H9 (cell line): ENCODE results near the gene PPWD1. TPM values are rescaled to one million over a fixed set of nuclear protein-coding genes. Genes with fewer than 3 reads are reported as not detected.

Experiments used
- DNase-seq: peaks from one replicate; pipeline ENCODE4 v3.0.0-alpha.2; 2017
- H2AFZ ChIP-seq: one replicate; pipeline ENCODE4 v1.6.1; 2013; ENCODE audit warnings: mild to moderate bottlenecking, low read length, control low read depth, moderate library complexity
- H2AK5ac ChIP-seq: 2 replicates; pipeline ENCODE4 v1.6.1; 2013; ENCODE audit warnings: low read length, control low read depth, mixed read lengths; ENCODE audit not compliant: insufficient read length
- H2BK120ac ChIP-seq: one replicate; pipeline ENCODE4 v1.6.1; 2013; ENCODE audit warnings: low read depth, mild to moderate bottlenecking, low read length, control low read depth, inconsistent platforms; ENCODE audit not compliant: poor library complexity, severe bottlenecking
- H2BK12ac ChIP-seq: 2 replicates; pipeline ENCODE4 v1.6.1; 2013; ENCODE audit warnings: low read length, control low read depth, mixed read lengths, low read depth; ENCODE audit not compliant: insufficient read length
- H2BK15ac ChIP-seq: 2 replicates; pipeline ENCODE4 v1.6.1; 2013; ENCODE audit warnings: low read depth, low read length, control low read depth
- H2BK20ac ChIP-seq: one replicate; pipeline ENCODE4 v1.6.1; 2013; ENCODE audit warnings: low read depth, mild to moderate bottlenecking, low read length, control low read depth, inconsistent platforms; ENCODE audit not compliant: poor library complexity, severe bottlenecking
- H2BK5ac ChIP-seq: 2 replicates; pipeline ENCODE4 v1.6.1; 2013; ENCODE audit warnings: low read length, control low read depth, mixed read lengths; ENCODE audit not compliant: insufficient read length
- H3K14ac ChIP-seq: 2 replicates; pipeline ENCODE4 v1.6.1; 2013; ENCODE audit warnings: low read length, control low read depth; ENCODE audit not compliant: insufficient read depth
- H3K18ac ChIP-seq: 2 replicates; pipeline ENCODE4 v1.6.1; 2013; ENCODE audit warnings: low read depth, mild to moderate bottlenecking, mixed read lengths, low read length, control low read depth; ENCODE audit not compliant: insufficient read length
- H3K23ac ChIP-seq: 2 replicates; pipeline ENCODE4 v1.6.1; 2013; ENCODE audit warnings: low read length, control low read depth, mixed read lengths, low read depth; ENCODE audit not compliant: insufficient read length
- H3K23me2 ChIP-seq: 2 replicates; pipeline ENCODE4 v1.6.1; 2013; ENCODE audit warnings: low read depth, mild to moderate bottlenecking, mixed read lengths, low read length, control low read depth; ENCODE audit not compliant: insufficient read length, poor library complexity, severe bottlenecking
- H3K27ac ChIP-seq: 2 replicates; pipeline ENCODE4 v1.5.1; 2013; ENCODE audit warnings: low read length, control low read depth, mixed read lengths, low read depth; ENCODE audit not compliant: insufficient read length
- H3K27me3 ChIP-seq: 2 replicates; pipeline ENCODE4 v1.6.1; 2013; ENCODE audit warnings: low read length, control low read depth, inconsistent platforms; ENCODE audit not compliant: insufficient read depth
- H3K4ac ChIP-seq: 2 replicates; pipeline ENCODE4 v1.6.1; 2013; ENCODE audit warnings: low read depth, mild to moderate bottlenecking, control low read depth, inconsistent platforms, low read length, moderate library complexity
- H3K4me1 ChIP-seq: 2 replicates; pipeline ENCODE4 v1.6.1; 2013; ENCODE audit warnings: low read length, control low read depth, inconsistent platforms; ENCODE audit not compliant: insufficient read depth
- H3K4me2 ChIP-seq: 2 replicates; pipeline ENCODE4 v1.6.1; 2013; ENCODE audit warnings: low read length, control low read depth, mixed read lengths; ENCODE audit not compliant: insufficient read length, insufficient read depth
- H3K56ac ChIP-seq: 2 replicates; pipeline ENCODE4 v1.6.1; 2013; ENCODE audit warnings: low read depth, mild to moderate bottlenecking, mixed read lengths, low read length, control low read depth; ENCODE audit not compliant: insufficient read length
- H3K79me1 ChIP-seq: 2 replicates; pipeline ENCODE4 v1.6.1; 2013; ENCODE audit warnings: low read depth, mild to moderate bottlenecking, moderate library complexity, low read length, control low read depth, inconsistent platforms; ENCODE audit not compliant: insufficient read depth, poor library complexity, severe bottlenecking
- H3K79me2 ChIP-seq: 2 replicates; pipeline ENCODE4 v1.6.1; 2013; ENCODE audit warnings: low read length, control low read depth, inconsistent platforms; ENCODE audit not compliant: insufficient read depth
- H3K9ac ChIP-seq: 2 replicates; pipeline ENCODE4 v1.6.1; 2013; ENCODE audit warnings: low read length, control low read depth, mixed read lengths; ENCODE audit not compliant: insufficient read length; ENCODE audit errors: extremely low read depth
- H3K9me3 ChIP-seq: one replicate; pipeline ENCODE4 v1.6.1; 2013; ENCODE audit warnings: low read depth, low read length, inconsistent platforms; ENCODE audit not compliant: control insufficient read depth
- H3T11ph ChIP-seq: one replicate; pipeline ENCODE4 v1.6.1; 2013; ENCODE audit warnings: mild to moderate bottlenecking, low read length, control low read depth, inconsistent platforms
- H4K20me1 ChIP-seq: one replicate; pipeline ENCODE4 v1.6.1; 2013; ENCODE audit not compliant: control insufficient read depth, insufficient read length, insufficient read depth
- H4K5ac ChIP-seq: 2 replicates; pipeline ENCODE4 v1.6.1; 2013; ENCODE audit warnings: low read depth, mild to moderate bottlenecking, mixed read lengths, low read length, control low read depth; ENCODE audit not compliant: insufficient read length
- H4K8ac ChIP-seq: replicated peaks from 2 replicates; pipeline ENCODE4 v1.6.1; 2013; ENCODE audit warnings: low read length, control low read depth, mixed read lengths, low read depth; ENCODE audit not compliant: insufficient read length
- H4K91ac ChIP-seq: 2 replicates; pipeline ENCODE4 v1.6.1; 2013; ENCODE audit warnings: low read depth, mild to moderate bottlenecking, moderate library complexity, mixed read lengths, low read length, control low read depth; ENCODE audit not compliant: insufficient read length
- H3K27ac Mint-ChIP-seq, 3 experiments: 2 replicates in 2 of 3; 3 replicates in 1 of 3; pipeline ENCODE4 v1.8.0; 2020 to 2021; ENCODE audit warnings: mixed read lengths in 3 of 3, mild to moderate bottlenecking in 1 of 3, moderate library complexity in 1 of 3
- H3K27me3 Mint-ChIP-seq: 2 replicates; pipeline ENCODE4 v1.8.0; 2021; ENCODE audit warnings: low read depth, mild to moderate bottlenecking, moderate library complexity, mixed read lengths
- H3K36me3 Mint-ChIP-seq, 3 experiments: 2 replicates in 2 of 3; 3 replicates in 1 of 3; pipeline ENCODE4 v1.8.0; 2020 to 2021; ENCODE audit warnings: low read depth in 3 of 3, mixed read lengths in 3 of 3; ENCODE audit not compliant: insufficient read depth in 1 of 3
- H3K4me1 Mint-ChIP-seq, 2 experiments: 2 replicates each; pipeline ENCODE4 v1.8.0; 2020; ENCODE audit warnings: mixed read lengths in 2 of 2
- H3K4me3 Mint-ChIP-seq, 2 experiments: 2 replicates in 1 of 2; 3 replicates in 1 of 2; pipeline ENCODE4 v1.8.0; 2020 to 2021; ENCODE audit warnings: mild to moderate bottlenecking in 2 of 2, mixed read lengths in 2 of 2, moderate library complexity in 1 of 2
- H3K9me3 Mint-ChIP-seq, 2 experiments: 2 replicates in 1 of 2; 3 replicates in 1 of 2; pipeline ENCODE4 v1.8.0; 2020; ENCODE audit warnings: mild to moderate bottlenecking in 2 of 2, mixed read lengths in 2 of 2, moderate library complexity in 1 of 2
- WGBS: extraction: QIAGEN DNeasy Blood & Tissue Kit; methylation state at CpG from one replicate; pipeline ENCODE4 v1.1.7; 2013; ENCODE audit warnings: missing lambda C conversion rate, low lambda C conversion rate, mixed read lengths; ENCODE audit not compliant: insufficient read length; ENCODE audit errors: extremely low coverage; 5-methylcytosine and 5-hydroxymethylcytosine counted together
- total RNA-seq: library from RNA; stranded (reverse); gene quantifications from 2 replicates; pipeline ENCODE4 v1.2.1, GENCODE V29; 2021
- TF ChIP-seq, protein P1 (sequence below): fragments of 200-600 bp; sonication (generic); conservative IDR thresholded peaks from 3 replicates; pipeline ENCODE4 v1.8.0; 2021; ENCODE audit warnings: antibody characterized with exemption, mild to moderate bottlenecking

PPWD1 gene
- total RNA-seq, 1 experiment from 2014 or later, result 43.2 TPM

DNA sequence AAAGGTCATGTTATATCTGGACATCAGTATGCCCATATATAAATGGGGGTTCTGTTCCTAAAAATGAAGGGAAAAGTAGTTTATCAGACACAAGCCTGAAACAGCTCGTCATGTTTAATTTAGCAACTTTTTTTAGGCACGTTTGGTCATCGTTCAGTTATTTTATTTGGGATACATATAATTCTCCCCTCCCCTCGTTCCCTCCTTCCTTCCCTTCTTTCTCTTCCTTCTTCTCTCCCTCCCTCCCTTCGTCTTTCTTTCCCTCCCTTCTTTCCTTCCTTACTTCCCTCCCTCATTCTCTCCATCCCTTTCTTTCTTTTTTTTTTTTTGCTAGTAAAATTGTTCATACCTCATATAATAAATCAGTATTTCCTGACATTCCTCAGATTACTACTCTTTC lies 3.4 kb downstream of the PPWD1 start:
- peaks cover 4% of the 10 kb centered on the region; the same call in 1 of the 2 replicates for H3K79me2 ChIP-seq
- no peak overlapping the region for H4K91ac ChIP-seq
- H3K9me3 ChIP-seq, result no peaks in the 10 kb centered on the region
- no peak overlapping the region for H2BK120ac ChIP-seq
- no peak overlapping the region for H3K4ac ChIP-seq
- H3K4me2 ChIP-seq, result no peak overlapping the region
- H3K23me2 ChIP-seq, result peaks cover 2% of the 10 kb centered on the region
- no peak overlapping the region for H2BK5ac ChIP-seq
- H4K8ac ChIP-seq, result no peak overlapping the region
- H4K5ac ChIP-seq, result no peak overlapping the region
- no peak for DNase-seq
- Mint-ChIP-seq H3K4me1 (peaks cover 15 to 20% of the 10 kb centered on the region in 2 experiments), H3K27ac (no peak overlapping the region), H3K27me3 (no peaks in the 10 kb centered on the region), H3K36me3 (peaks cover 0 to under 1% (median 0%) of the 10 kb centered on the region in 3 experiments; a peak in 3 of 7 replicates), H3K4me3 (no peak overlapping the region), H3K9me3 (peaks cover 0 to 2% of the 10 kb centered on the region in 2 experiments; a peak in 1 of 5 replicates)
- no peak overlapping the region for H3K18ac ChIP-seq
- H2BK15ac ChIP-seq, result no peak overlapping the region
- H2BK12ac ChIP-seq, result no peak overlapping the region
- H3K79me1 ChIP-seq, result no peaks in the 10 kb centered on the region
- no peaks in the 10 kb centered on the region for H4K20me1 ChIP-seq
- no peak overlapping the region for H3T11ph ChIP-seq
- WGBS, result 92% methylated on average over 1 of the region's 5 CpGs
- H2AFZ ChIP-seq, result no peak overlapping the region
- H3K27ac ChIP-seq, result no peak overlapping the region
- no peaks in the 10 kb centered on the region; the same call in 1 of the 2 replicates for H3K4me1 ChIP-seq
- no peak overlapping the region for H2AK5ac ChIP-seq
- TF ChIP-seq, protein P1, sequence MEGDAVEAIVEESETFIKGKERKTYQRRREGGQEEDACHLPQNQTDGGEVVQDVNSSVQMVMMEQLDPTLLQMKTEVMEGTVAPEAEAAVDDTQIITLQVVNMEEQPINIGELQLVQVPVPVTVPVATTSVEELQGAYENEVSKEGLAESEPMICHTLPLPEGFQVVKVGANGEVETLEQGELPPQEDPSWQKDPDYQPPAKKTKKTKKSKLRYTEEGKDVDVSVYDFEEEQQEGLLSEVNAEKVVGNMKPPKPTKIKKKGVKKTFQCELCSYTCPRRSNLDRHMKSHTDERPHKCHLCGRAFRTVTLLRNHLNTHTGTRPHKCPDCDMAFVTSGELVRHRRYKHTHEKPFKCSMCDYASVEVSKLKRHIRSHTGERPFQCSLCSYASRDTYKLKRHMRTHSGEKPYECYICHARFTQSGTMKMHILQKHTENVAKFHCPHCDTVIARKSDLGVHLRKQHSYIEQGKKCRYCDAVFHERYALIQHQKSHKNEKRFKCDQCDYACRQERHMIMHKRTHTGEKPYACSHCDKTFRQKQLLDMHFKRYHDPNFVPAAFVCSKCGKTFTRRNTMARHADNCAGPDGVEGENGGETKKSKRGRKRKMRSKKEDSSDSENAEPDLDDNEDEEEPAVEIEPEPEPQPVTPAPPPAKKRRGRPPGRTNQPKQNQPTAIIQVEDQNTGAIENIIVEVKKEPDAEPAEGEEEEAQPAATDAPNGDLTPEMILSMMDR, result no peak
- H3K56ac ChIP-seq, result no peak overlapping the region
- no peak overlapping the region for H3K9ac ChIP-seq
- H3K27me3 ChIP-seq, result no peaks in the 10 kb centered on the region
- no peak overlapping the region for H3K23ac ChIP-seq
- no peak overlapping the region for H3K14ac ChIP-seq
- no peak overlapping the region for H2BK20ac ChIP-seq
